ENCODE results near the gene SAMD14. TPM values are rescaled to one million over a fixed set of nuclear protein-coding genes. Genes with fewer than 3 reads are reported as not detected.

SAMD14 gene
- total and polyA plus RNA-seq, 2 of the 4 experiments (the other 2 are of a cell fraction), result 1.4 to 6.2 TPM

GRCh38 chr17:50109785-50110184, 20.2 kb downstream of the SAMD14 start:
- no peak for TF ChIP-seq POLR2A (IDR thresholded peaks at IDR 0.05; ENCODE audit: low read depth, low read length)
- Histone ChIP-seq H3K9me1 (ENCODE audit: insufficient read depth, low read length) (peaks cover 6% of the 10 kb centered on the region), H3K27ac (ENCODE audit: insufficient read depth, low read length) (no peak overlapping the region), H3K56ac (ENCODE audit: extremely low read depth, insufficient read depth, low read length) (no peak overlapping the region), H2BK5ac (ENCODE audit: low read depth, low read length, poor library complexity, severe bottlenecking) (no peak overlapping the region), H2BK20ac (ENCODE audit: low read depth, low read length) (no peak overlapping the region), H3K18ac (ENCODE audit: low read depth, low read length) (no peak overlapping the region), H3K4me3 (ENCODE audit: insufficient read depth, low read depth, low read length) (no peak overlapping the region), H2AK9ac (replicated peaks; ENCODE audit: low read depth, low read length, poor library complexity) (no peak overlapping the region), H3K9me3 (ENCODE audit: control insufficient read depth, insufficient read depth, low read length) (no peaks in the 10 kb centered on the region), H3K4me2 (ENCODE audit: low read depth, low read length) (no peak overlapping the region), H3K14ac (replicated peaks; ENCODE audit: low read depth, low read length) (no peak overlapping the region), H3K4me1 (ENCODE audit: control insufficient read depth, insufficient read depth, low read length) (peaks cover 3% of the 10 kb centered on the region), H2AFZ (replicated peaks; ENCODE audit: low read length, poor library complexity) (no peak overlapping the region), H2AK5ac (ENCODE audit: low read depth, low read length) (no peak overlapping the region), H2BK120ac (ENCODE audit: low read depth, low read length) (no peak overlapping the region), H3K79me1 (ENCODE audit: low read depth in 1 of 2, low read length in 2 of 2) (no peaks in the 10 kb centered on the region), H3K23ac (ENCODE audit: low read depth, low read length) (no peak overlapping the region), H3K4ac (ENCODE audit: low read depth, low read length) (no peak overlapping the region), H4K20me1 (ENCODE audit: insufficient read depth, low read length) (no peaks in the 10 kb centered on the region), H3K27me3 (ENCODE audit: control insufficient read depth, insufficient read depth, low read length) (no peaks in the 10 kb centered on the region), H3K9ac (ENCODE audit: low read depth, low read length) (no peak overlapping the region), H4K91ac (ENCODE audit: insufficient read depth, low read depth, low read length) (no peak overlapping the region), H4K8ac (ENCODE audit: low read depth in 2 of 2, low read length in 2 of 2) (no peak overlapping the region), H4K5ac (ENCODE audit: low read depth, low read length) (no peak overlapping the region), H3K36me3 (ENCODE audit: control insufficient read depth, insufficient read depth, low read length) (peaks cover 35% of the 10 kb centered on the region; the same call in 1 of the 2 replicates), H2BK15ac (ENCODE audit: low read depth, low read length) (no peak overlapping the region)
- 98% methylated on average over 13 of the region's 19 CpGs; no CpG with 5 or more reads in 1 of the 2 experiments for WGBS, 2 experiments (ENCODE audit: extremely low coverage in 2 of 2, insufficient read length in 1 of 2)
- intact Hi-C loops (cut with micrococcal nuclease) (no loop called here), dilution Hi-C loops (cut with HindIII; ENCODE audit: low sequenced_read_pairs, unreplicated experiment) (no loop called here), in situ Hi-C loops (cut with MboI; ENCODE audit: low sequenced_read_pairs) (no loop called here)
- CTCF ChIA-PET, result no interaction called here
- POLR2A ChIA-PET (ENCODE audit: unreplicated experiment), result no interaction called here
- no peak for DNase-seq
- no TSS peak for BruUV-seq (replicated peaks)
- ATAC-seq (ENCODE audit: low read depth), result no peak
